ENCODE data around the gene POLE. TPM values are rescaled to one million over a fixed set of nuclear protein-coding genes. Genes with fewer than 3 reads are reported as not detected.

POLE gene
- total and polyA plus RNA-seq, 10 of the 15 experiments (the other 5 are each of a cell fraction or from before 2014, with no cell fraction given) = 2.3 to 103 (median 37.1) TPM

DNA sequence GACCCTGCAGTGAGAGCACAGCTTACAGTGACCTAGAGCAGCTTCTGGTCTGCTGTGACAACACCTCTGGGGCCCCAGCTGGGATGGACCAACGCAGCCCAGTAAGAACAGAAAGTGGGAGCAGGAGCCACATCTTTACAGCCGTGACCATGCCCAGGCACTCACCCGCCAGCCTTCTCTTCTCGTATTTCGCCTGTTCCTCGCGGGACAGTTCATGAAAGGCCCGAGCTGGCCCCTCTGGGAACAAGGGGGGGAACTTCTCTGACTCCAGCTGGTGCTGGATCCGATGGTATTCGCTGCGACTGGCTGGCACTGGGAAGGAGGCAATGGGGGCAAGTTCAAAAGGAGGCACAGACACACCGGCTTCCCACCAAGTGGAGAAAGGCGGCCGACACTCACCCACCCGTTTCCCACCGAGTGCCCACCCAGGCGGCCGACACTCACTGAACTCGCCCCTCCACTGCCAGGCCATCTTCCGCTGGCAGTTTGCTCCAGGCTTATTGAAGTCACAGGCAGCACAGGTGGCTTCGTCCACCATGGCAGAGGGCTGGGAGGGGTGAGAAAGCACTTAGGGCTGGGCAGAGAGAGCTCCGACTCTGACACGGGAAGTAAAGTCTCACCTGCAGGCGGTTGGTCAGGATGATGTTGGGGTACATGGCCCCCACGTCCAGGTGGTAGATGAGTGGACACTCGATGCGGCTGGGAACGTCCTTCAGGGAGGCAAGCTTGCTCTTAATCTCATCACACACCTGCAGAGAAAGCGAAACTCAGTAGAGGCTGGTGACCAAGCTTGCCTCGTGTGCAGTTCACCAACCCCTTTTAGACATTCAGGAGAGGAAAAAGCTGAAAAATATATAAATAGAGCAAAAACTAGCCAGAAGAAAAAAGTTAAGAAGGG, 18.7 kb downstream of the POLE start:
- ChIA-PET SMC1A (ENCODE audit: uncharacterized antibody, unreplicated experiment) (no interaction called here), CTCF (no interaction called here), RAD21 (ENCODE audit: unreplicated experiment) (no interaction called here), POLR2A (no interaction called here)
- no peak for TF ChIP-seq BHLHE40 (IDR thresholded peaks at IDR 0.05; ENCODE audit: borderline replicate concordance in 1 of 2, low read depth in 2 of 2, low read length in 1 of 2)
- no peak for TF ChIP-seq MYC (IDR thresholded peaks at IDR 0.05; ENCODE audit: insufficient read depth, insufficient read length, insufficient replicate concordance, low read length, severe bottlenecking)
- TF ChIP-seq, protein P1, sequence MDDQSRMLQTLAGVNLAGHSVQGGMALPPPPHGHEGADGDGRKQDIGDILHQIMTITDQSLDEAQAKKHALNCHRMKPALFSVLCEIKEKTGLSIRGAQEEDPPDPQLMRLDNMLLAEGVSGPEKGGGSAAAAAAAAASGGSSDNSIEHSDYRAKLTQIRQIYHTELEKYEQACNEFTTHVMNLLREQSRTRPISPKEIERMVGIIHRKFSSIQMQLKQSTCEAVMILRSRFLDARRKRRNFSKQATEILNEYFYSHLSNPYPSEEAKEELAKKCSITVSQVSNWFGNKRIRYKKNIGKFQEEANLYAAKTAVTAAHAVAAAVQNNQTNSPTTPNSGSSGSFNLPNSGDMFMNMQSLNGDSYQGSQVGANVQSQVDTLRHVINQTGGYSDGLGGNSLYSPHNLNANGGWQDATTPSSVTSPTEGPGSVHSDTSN (IDR thresholded peaks at IDR 0.05; ENCODE audit: insufficient replicate concordance, low read depth, low read length) = no peak
- no peak for TF ChIP-seq ZNF24 (IDR thresholded peaks at IDR 0.05)
- TF ChIP-seq ZSCAN29 (IDR thresholded peaks at IDR 0.05) = no peak
- no peak for TF ChIP-seq RAD51 (IDR thresholded peaks at IDR 0.05)
- H3K9me3 ChIP-seq (replicated peaks; ENCODE audit: control insufficient read depth, insufficient read depth, low read length) = no peaks in the 10 kb centered on the region
- no peaks in the 10 kb centered on the region for H3K27me3 ChIP-seq (replicated peaks in 1 of 2; ENCODE audit: control insufficient read depth in 2 of 2, insufficient read depth in 2 of 2, low read length in 1 of 2)
- DNase-seq (ENCODE audit: low read depth, low spot score) (no peak), ATAC-seq (no peak), FAIRE-seq (no peak)
- no peak overlapping the region for H2AFZ ChIP-seq (ENCODE audit: control insufficient read depth, low read depth, low read length)
- H3K4me2 ChIP-seq (ENCODE audit: control insufficient read depth, insufficient read depth) = no peak overlapping the region
- H3K36me3 ChIP-seq (ENCODE audit: control insufficient read depth in 2 of 2, insufficient read depth in 2 of 2, low read length in 1 of 2) = peaks cover 24 to 45% of the 10 kb centered on the region in 2 experiments
- H3K79me2 ChIP-seq (ENCODE audit: control insufficient read depth, insufficient read depth, low read length) = no peaks in the 10 kb centered on the region
- intact Hi-C loops (cut with micrococcal nuclease; ENCODE audit: unreplicated experiment) (no loop called here), in situ Hi-C loops (cut with MboI) (no loop called here)
- no peaks in the 10 kb centered on the region for H3K4me1 ChIP-seq (ENCODE audit: control insufficient read depth, insufficient read depth, low read length)
- BruUV-seq (replicated peaks) = no TSS peak
- H3K27ac ChIP-seq (ENCODE audit: control insufficient read depth, insufficient read depth) = no peak overlapping the region
- H3K9ac ChIP-seq (ENCODE audit: control insufficient read depth, insufficient read depth, low read length) = no peak overlapping the region
- H4K20me1 ChIP-seq (ENCODE audit: control insufficient read depth, insufficient read depth) = no peaks in the 10 kb centered on the region
- no peak overlapping the region for H3K4me3 ChIP-seq
- WGBS (ENCODE audit: insufficient coverage, insufficient replicate concordance, low lambda C conversion rate, missing lambda C conversion rate) = 92% methylated on average over 30 of the region's 30 CpGs

Data from GM12878 (cell line).